H9 (cell line): ENCODE data around the gene ZMIZ1. TPM values are rescaled to one million over a fixed set of nuclear protein-coding genes. Genes with fewer than 3 reads are reported as not detected.

Experiments used
- DNase-seq: peaks from one replicate; pipeline ENCODE4 v3.0.0-alpha.2; 2017
- H2AFZ ChIP-seq: one replicate; pipeline ENCODE4 v1.6.1; 2013; ENCODE audit warnings: mild to moderate bottlenecking, low read length, control low read depth, moderate library complexity
- H2AK5ac ChIP-seq: 2 replicates; pipeline ENCODE4 v1.6.1; 2013; ENCODE audit warnings: low read length, control low read depth, mixed read lengths; ENCODE audit not compliant: insufficient read length
- H2BK120ac ChIP-seq: one replicate; pipeline ENCODE4 v1.6.1; 2013; ENCODE audit warnings: low read depth, mild to moderate bottlenecking, low read length, control low read depth, inconsistent platforms; ENCODE audit not compliant: poor library complexity, severe bottlenecking
- H2BK12ac ChIP-seq: 2 replicates; pipeline ENCODE4 v1.6.1; 2013; ENCODE audit warnings: low read length, control low read depth, mixed read lengths, low read depth; ENCODE audit not compliant: insufficient read length
- H2BK15ac ChIP-seq: 2 replicates; pipeline ENCODE4 v1.6.1; 2013; ENCODE audit warnings: low read depth, low read length, control low read depth
- H2BK20ac ChIP-seq: one replicate; pipeline ENCODE4 v1.6.1; 2013; ENCODE audit warnings: low read depth, mild to moderate bottlenecking, low read length, control low read depth, inconsistent platforms; ENCODE audit not compliant: poor library complexity, severe bottlenecking
- H2BK5ac ChIP-seq: 2 replicates; pipeline ENCODE4 v1.6.1; 2013; ENCODE audit warnings: low read length, control low read depth, mixed read lengths; ENCODE audit not compliant: insufficient read length
- H3K14ac ChIP-seq: 2 replicates; pipeline ENCODE4 v1.6.1; 2013; ENCODE audit warnings: low read length, control low read depth; ENCODE audit not compliant: insufficient read depth
- H3K18ac ChIP-seq: 2 replicates; pipeline ENCODE4 v1.6.1; 2013; ENCODE audit warnings: low read depth, mild to moderate bottlenecking, mixed read lengths, low read length, control low read depth; ENCODE audit not compliant: insufficient read length
- H3K23ac ChIP-seq: 2 replicates; pipeline ENCODE4 v1.6.1; 2013; ENCODE audit warnings: low read length, control low read depth, mixed read lengths, low read depth; ENCODE audit not compliant: insufficient read length
- H3K23me2 ChIP-seq: 2 replicates; pipeline ENCODE4 v1.6.1; 2013; ENCODE audit warnings: low read depth, mild to moderate bottlenecking, mixed read lengths, low read length, control low read depth; ENCODE audit not compliant: insufficient read length, poor library complexity, severe bottlenecking
- H3K27ac ChIP-seq: 2 replicates; pipeline ENCODE4 v1.5.1; 2013; ENCODE audit warnings: low read length, control low read depth, mixed read lengths, low read depth; ENCODE audit not compliant: insufficient read length
- H3K27me3 ChIP-seq: 2 replicates; pipeline ENCODE4 v1.6.1; 2013; ENCODE audit warnings: low read length, control low read depth, inconsistent platforms; ENCODE audit not compliant: insufficient read depth
- H3K4ac ChIP-seq: 2 replicates; pipeline ENCODE4 v1.6.1; 2013; ENCODE audit warnings: low read depth, mild to moderate bottlenecking, control low read depth, inconsistent platforms, low read length, moderate library complexity
- H3K4me1 ChIP-seq: 2 replicates; pipeline ENCODE4 v1.6.1; 2013; ENCODE audit warnings: low read length, control low read depth, inconsistent platforms; ENCODE audit not compliant: insufficient read depth
- H3K4me2 ChIP-seq: 2 replicates; pipeline ENCODE4 v1.6.1; 2013; ENCODE audit warnings: low read length, control low read depth, mixed read lengths; ENCODE audit not compliant: insufficient read length, insufficient read depth
- H3K56ac ChIP-seq: 2 replicates; pipeline ENCODE4 v1.6.1; 2013; ENCODE audit warnings: low read depth, mild to moderate bottlenecking, mixed read lengths, low read length, control low read depth; ENCODE audit not compliant: insufficient read length
- H3K79me1 ChIP-seq: 2 replicates; pipeline ENCODE4 v1.6.1; 2013; ENCODE audit warnings: low read depth, mild to moderate bottlenecking, moderate library complexity, low read length, control low read depth, inconsistent platforms; ENCODE audit not compliant: insufficient read depth, poor library complexity, severe bottlenecking
- H3K79me2 ChIP-seq: 2 replicates; pipeline ENCODE4 v1.6.1; 2013; ENCODE audit warnings: low read length, control low read depth, inconsistent platforms; ENCODE audit not compliant: insufficient read depth
- H3K9ac ChIP-seq: 2 replicates; pipeline ENCODE4 v1.6.1; 2013; ENCODE audit warnings: low read length, control low read depth, mixed read lengths; ENCODE audit not compliant: insufficient read length; ENCODE audit errors: extremely low read depth
- H3K9me3 ChIP-seq: one replicate; pipeline ENCODE4 v1.6.1; 2013; ENCODE audit warnings: low read depth, low read length, inconsistent platforms; ENCODE audit not compliant: control insufficient read depth
- H3T11ph ChIP-seq: one replicate; pipeline ENCODE4 v1.6.1; 2013; ENCODE audit warnings: mild to moderate bottlenecking, low read length, control low read depth, inconsistent platforms
- H4K20me1 ChIP-seq: one replicate; pipeline ENCODE4 v1.6.1; 2013; ENCODE audit not compliant: control insufficient read depth, insufficient read length, insufficient read depth
- H4K5ac ChIP-seq: 2 replicates; pipeline ENCODE4 v1.6.1; 2013; ENCODE audit warnings: low read depth, mild to moderate bottlenecking, mixed read lengths, low read length, control low read depth; ENCODE audit not compliant: insufficient read length
- H4K8ac ChIP-seq: replicated peaks from 2 replicates; pipeline ENCODE4 v1.6.1; 2013; ENCODE audit warnings: low read length, control low read depth, mixed read lengths, low read depth; ENCODE audit not compliant: insufficient read length
- H4K91ac ChIP-seq: 2 replicates; pipeline ENCODE4 v1.6.1; 2013; ENCODE audit warnings: low read depth, mild to moderate bottlenecking, moderate library complexity, mixed read lengths, low read length, control low read depth; ENCODE audit not compliant: insufficient read length
- H3K27ac Mint-ChIP-seq, 3 experiments: 2 replicates in 2 of 3; 3 replicates in 1 of 3; pipeline ENCODE4 v1.8.0; 2020 to 2021; ENCODE audit warnings: mixed read lengths in 3 of 3, mild to moderate bottlenecking in 1 of 3, moderate library complexity in 1 of 3
- H3K27me3 Mint-ChIP-seq: 2 replicates; pipeline ENCODE4 v1.8.0; 2021; ENCODE audit warnings: low read depth, mild to moderate bottlenecking, moderate library complexity, mixed read lengths
- H3K36me3 Mint-ChIP-seq, 3 experiments: 2 replicates in 2 of 3; 3 replicates in 1 of 3; pipeline ENCODE4 v1.8.0; 2020 to 2021; ENCODE audit warnings: low read depth in 3 of 3, mixed read lengths in 3 of 3; ENCODE audit not compliant: insufficient read depth in 1 of 3
- H3K4me1 Mint-ChIP-seq, 2 experiments: 2 replicates each; pipeline ENCODE4 v1.8.0; 2020; ENCODE audit warnings: mixed read lengths in 2 of 2
- H3K4me3 Mint-ChIP-seq, 2 experiments: 2 replicates in 1 of 2; 3 replicates in 1 of 2; pipeline ENCODE4 v1.8.0; 2020 to 2021; ENCODE audit warnings: mild to moderate bottlenecking in 2 of 2, mixed read lengths in 2 of 2, moderate library complexity in 1 of 2
- H3K9me3 Mint-ChIP-seq, 2 experiments: 2 replicates in 1 of 2; 3 replicates in 1 of 2; pipeline ENCODE4 v1.8.0; 2020; ENCODE audit warnings: mild to moderate bottlenecking in 2 of 2, mixed read lengths in 2 of 2, moderate library complexity in 1 of 2
- WGBS: extraction: QIAGEN DNeasy Blood & Tissue Kit; methylation state at CpG from one replicate; pipeline ENCODE4 v1.1.7; 2013; ENCODE audit warnings: missing lambda C conversion rate, low lambda C conversion rate, mixed read lengths; ENCODE audit not compliant: insufficient read length; ENCODE audit errors: extremely low coverage; 5-methylcytosine and 5-hydroxymethylcytosine counted together
- total RNA-seq: library from RNA; stranded (reverse); gene quantifications from 2 replicates; pipeline ENCODE4 v1.2.1, GENCODE V29; 2021
- TF ChIP-seq, protein P1 (sequence below): fragments of 200-600 bp; sonication (generic); conservative IDR thresholded peaks from 3 replicates; pipeline ENCODE4 v1.8.0; 2021; ENCODE audit warnings: antibody characterized with exemption, mild to moderate bottlenecking

ZMIZ1 gene
- total RNA-seq, 1 experiment from 2014 or later, result 36.9 TPM

DNA sequence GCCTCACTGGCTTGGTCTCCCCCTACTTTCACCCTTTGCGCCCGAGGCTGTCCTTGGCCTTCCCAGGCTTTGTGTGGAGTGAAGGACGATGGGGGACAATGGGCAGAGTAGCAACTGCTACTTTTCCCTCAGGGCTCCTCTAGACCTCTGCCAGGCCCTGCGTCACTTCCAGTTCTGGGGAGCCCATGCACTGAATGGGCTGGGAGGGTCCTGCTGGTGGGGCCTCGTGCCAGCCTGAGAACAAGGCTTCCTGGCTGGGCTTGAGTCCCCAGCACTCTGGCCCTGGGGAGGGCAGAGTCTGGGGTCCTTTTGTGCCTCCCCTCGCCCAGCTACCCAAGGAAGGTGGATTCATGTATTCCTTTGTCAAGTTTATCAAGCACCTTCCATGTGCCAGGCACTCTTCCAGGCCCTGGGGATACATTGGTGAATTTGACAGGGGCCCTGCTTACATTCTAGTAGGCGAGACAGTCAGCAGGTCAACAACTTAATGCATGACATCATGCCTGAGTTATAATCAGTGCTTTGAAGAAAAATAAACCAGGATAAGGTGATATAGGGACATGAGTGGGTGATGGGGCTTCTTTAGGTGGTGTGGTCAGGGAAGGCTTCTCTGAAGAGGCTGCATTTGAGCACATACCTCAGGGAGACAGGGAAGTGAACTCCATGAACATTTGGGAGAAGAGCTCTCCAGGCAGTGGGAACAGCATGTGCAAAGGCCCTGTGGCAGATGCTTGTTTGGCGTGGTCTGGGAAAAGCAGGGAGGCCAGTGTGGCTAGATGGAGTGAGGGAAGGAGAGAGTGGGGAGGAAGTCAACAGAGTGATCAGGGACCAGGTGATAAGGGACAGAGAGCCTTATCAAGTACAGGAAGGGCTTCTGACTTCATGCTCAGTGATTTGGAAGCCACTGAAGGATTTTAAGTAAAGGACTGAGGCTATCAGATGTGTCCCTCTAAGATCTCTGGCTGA is 14.1 kb downstream of the ZMIZ1 start:
- Histone ChIP-seq H3K14ac (no peak overlapping the region; the same call in 1 of the 2 replicates), H2BK20ac (no peak overlapping the region), H3K79me1 (peaks cover 5% of the 10 kb centered on the region), H2AFZ (no peak overlapping the region), H3K23ac (no peak overlapping the region), H3K4me2 (no peak overlapping the region), H2BK120ac (no peak overlapping the region), H3K9me3 (no peaks in the 10 kb centered on the region), H3K56ac (no peak overlapping the region), H4K8ac (no peak overlapping the region), H3K9ac (no peak overlapping the region), H3T11ph (no peak overlapping the region), H2BK5ac (no peak overlapping the region), H3K23me2 (no peaks in the 10 kb centered on the region), H3K4ac (no peak overlapping the region), H3K27me3 (no peaks in the 10 kb centered on the region), H4K20me1 (no peaks in the 10 kb centered on the region), H2BK12ac (no peak overlapping the region), H3K18ac (no peak overlapping the region), H2BK15ac (no peak overlapping the region), H3K79me2 (peaks cover 17% of the 10 kb centered on the region; the same call in 1 of the 2 replicates), H2AK5ac (no peak overlapping the region), H4K5ac (no peak overlapping the region), H3K27ac (no peak overlapping the region), H3K4me1 (peaks cover 10% of the 10 kb centered on the region), H4K91ac (no peak overlapping the region)
- TF ChIP-seq, protein P1, sequence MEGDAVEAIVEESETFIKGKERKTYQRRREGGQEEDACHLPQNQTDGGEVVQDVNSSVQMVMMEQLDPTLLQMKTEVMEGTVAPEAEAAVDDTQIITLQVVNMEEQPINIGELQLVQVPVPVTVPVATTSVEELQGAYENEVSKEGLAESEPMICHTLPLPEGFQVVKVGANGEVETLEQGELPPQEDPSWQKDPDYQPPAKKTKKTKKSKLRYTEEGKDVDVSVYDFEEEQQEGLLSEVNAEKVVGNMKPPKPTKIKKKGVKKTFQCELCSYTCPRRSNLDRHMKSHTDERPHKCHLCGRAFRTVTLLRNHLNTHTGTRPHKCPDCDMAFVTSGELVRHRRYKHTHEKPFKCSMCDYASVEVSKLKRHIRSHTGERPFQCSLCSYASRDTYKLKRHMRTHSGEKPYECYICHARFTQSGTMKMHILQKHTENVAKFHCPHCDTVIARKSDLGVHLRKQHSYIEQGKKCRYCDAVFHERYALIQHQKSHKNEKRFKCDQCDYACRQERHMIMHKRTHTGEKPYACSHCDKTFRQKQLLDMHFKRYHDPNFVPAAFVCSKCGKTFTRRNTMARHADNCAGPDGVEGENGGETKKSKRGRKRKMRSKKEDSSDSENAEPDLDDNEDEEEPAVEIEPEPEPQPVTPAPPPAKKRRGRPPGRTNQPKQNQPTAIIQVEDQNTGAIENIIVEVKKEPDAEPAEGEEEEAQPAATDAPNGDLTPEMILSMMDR, result no peak
- DNase-seq, result no peak
- Mint-ChIP-seq H3K9me3 (no peaks in the 10 kb centered on the region), H3K27me3 (peaks cover 1% of the 10 kb centered on the region; the same call in 1 of the 2 replicates), H3K36me3 (peaks cover 0 to 4% (median 0%) of the 10 kb centered on the region in 3 experiments; a peak in 2 of 7 replicates), H3K27ac (peak overlapping the region; percentile 21 to 96 (median 30); a peak in 4 of 7 replicates), H3K4me3 (no peak overlapping the region), H3K4me1 (peaks cover 59 to 71% of the 10 kb centered on the region in 2 experiments)
- WGBS, result no CpG with 5 or more reads among the region's 8 CpGs
